K562 (cell line): ENCODE results near the gene TXNDC15. TPM values are rescaled to one million over a fixed set of nuclear protein-coding genes. Genes with fewer than 3 reads are reported as not detected.
A peak's percentile ranks its signal among the peaks of the same experiment; 100 is the strongest.

Experiments
- ATAC-seq: fragments of 200-7000 bp; cut with Tn5 transposase; 3 replicates; pipeline ENCODE4 v1.9.1; 2020; ENCODE audit warnings: moderate library complexity
- BruUV-seq: library from RNA; stranded (reverse); fragments of 400-500 nt; replicated peaks from 2 replicates; lab custom pipeline; 2021; lab: Mats Ljungman, UMichigan
- CTCF ChIA-PET: fragments of 300-600 bp; formaldehyde crosslinking; extraction: SDS; loops from one replicate; lab custom pipeline; 2021; ENCODE audit warnings: low intra/inter-chr PET ratio; lab: Yijun Ruan, JAX
- POLR2A ChIA-PET: fragments of 300-600, 350-650 bp; sonication (Branson Sonifier 250); formaldehyde crosslinking; extraction: SDS; loops from one replicate; lab custom pipeline; 2021; ENCODE audit warnings: antibody characterized with exemption, inconsistent platforms; lab: Yijun Ruan, JAX
- DNase-seq, 4 experiments: peaks; one replicate each; pipeline versions ENCODE4 v3.0.0 to v3.0.0-alpha.2; 2011 to 2018; ENCODE audit warnings: low spot score in 3 of 4, mixed read lengths in 3 of 4; ENCODE audit errors: extremely low read depth in 1 of 4
- FAIRE-seq: peaks from 2 replicates; lab custom pipeline; 2011; peaks lifted over from hg19 to GRCh38; lab: Jason Lieb, UNC
- H2AFZ ChIP-seq: 2 replicates; pipeline ENCODE4 v1.6.0; 2011; ENCODE audit warnings: low read depth, low read length, control low read depth, inconsistent platforms
- H3K27ac ChIP-seq: fragments of 200-600 bp; 3 replicates; pipeline ENCODE4 v1.8.0; 2011; ENCODE audit warnings: low read depth, mild to moderate bottlenecking, control low read depth, inconsistent platforms, low read length, moderate library complexity, mixed read lengths; ENCODE audit errors: extremely low read depth
- H3K27me3 ChIP-seq, 2 experiments: fragments of 300-600 bp in 1 of 2; 2 replicates in 1 of 2; 3 replicates in 1 of 2; pipeline versions ENCODE4 v1.6.0 to v1.8.0; 2011; ENCODE audit warnings: inconsistent platforms in 2 of 2, low read length in 2 of 2, mild to moderate bottlenecking in 1 of 2, mixed read lengths in 1 of 2, moderate library complexity in 1 of 2; ENCODE audit not compliant: control insufficient read depth in 2 of 2, insufficient read depth in 2 of 2
- H3K36me3 ChIP-seq: fragments of 300-600 bp; 3 replicates; pipeline ENCODE4 v1.8.0; 2011; ENCODE audit warnings: mild to moderate bottlenecking, low read length, inconsistent platforms; ENCODE audit not compliant: control insufficient read depth, insufficient read depth
- H3K4me1 ChIP-seq, 2 experiments: fragments of 200-600 bp in 1 of 2; replicated peaks in 1 of 2; 2 replicates in 1 of 2; 3 replicates in 1 of 2; pipeline versions ENCODE4 v1.5.1 to v1.8.0; 2011; ENCODE audit warnings: inconsistent platforms in 2 of 2, low read length in 2 of 2, mild to moderate bottlenecking in 1 of 2, mixed read lengths in 1 of 2, moderate library complexity in 1 of 2; ENCODE audit not compliant: control insufficient read depth in 2 of 2, insufficient read depth in 2 of 2
- H3K4me2 ChIP-seq: 2 replicates; pipeline ENCODE4 v1.6.1; 2011; ENCODE audit warnings: low read length, control low read depth, inconsistent platforms, mixed read lengths; ENCODE audit not compliant: insufficient read depth
- H3K4me3 ChIP-seq: fragments of 200-600 bp; sonication (generic), shearing (Covaris generic); 2 replicates; pipeline ENCODE4 v1.5.1; 2016; ENCODE audit warnings: control low read depth, inconsistent platforms
- H3K79me2 ChIP-seq: fragments of 200-600 bp; 3 replicates; pipeline ENCODE4 v1.8.0; 2011; ENCODE audit warnings: low read length, inconsistent platforms; ENCODE audit not compliant: control insufficient read depth, insufficient read depth
- H3K9ac ChIP-seq, 2 experiments: 2 replicates each; pipeline versions ENCODE4 v1.6.0 to v1.6.1; 2011; ENCODE audit warnings: low read depth in 2 of 2, low read length in 2 of 2, control low read depth in 1 of 2, inconsistent platforms in 1 of 2, mild to moderate bottlenecking in 1 of 2, mixed read lengths in 1 of 2; ENCODE audit not compliant: insufficient read depth in 1 of 2
- H3K9me1 ChIP-seq: one replicate; pipeline ENCODE4 v1.6.0; 2011; ENCODE audit warnings: inconsistent platforms, mild to moderate bottlenecking, low read length, moderate library complexity; ENCODE audit not compliant: control insufficient read depth, insufficient read depth
- H3K9me3 ChIP-seq: replicated peaks from 2 replicates; pipeline ENCODE4 v1.5.1; 2011; ENCODE audit warnings: low read depth, low read length, inconsistent platforms; ENCODE audit not compliant: control insufficient read depth, insufficient read depth
- H4K20me1 ChIP-seq: replicated peaks from 2 replicates; pipeline ENCODE4 v1.6.1; 2011; ENCODE audit warnings: low read length, inconsistent platforms, mixed read lengths; ENCODE audit not compliant: control insufficient read depth, insufficient read depth
- ATF7 ChIP-seq: fragments of 450-650 bp; IDR thresholded peaks from 2 replicates; pipeline ENCODE4 v1.7.1; 2014; ENCODE audit warnings: mild to moderate bottlenecking, moderate library complexity
- CBX2 ChIP-seq: fragments of 200-600 bp; sonication (generic); IDR thresholded peaks from one replicate; pipeline ENCODE4 v1.6.1; 2012; ENCODE audit warnings: mild to moderate bottlenecking, low read length, inconsistent platforms; ENCODE audit not compliant: insufficient read depth, poor library complexity, severe bottlenecking
- CBX5 ChIP-seq: IDR thresholded peaks from 2 replicates; pipeline ENCODE4 v1.6.1; 2014; ENCODE audit warnings: low read depth, borderline replicate concordance
- KDM5B ChIP-seq: fragments of 200-600 bp; sonication (generic); IDR thresholded peaks from 2 replicates; pipeline ENCODE4 v1.6.1; 2012; ENCODE audit warnings: low read depth, mild to moderate bottlenecking, moderate library complexity, low read length, control low read depth, inconsistent platforms; ENCODE audit not compliant: insufficient replicate concordance
- MEIS2 ChIP-seq: fragments of 450-650 bp; IDR thresholded peaks from 2 replicates; pipeline ENCODE4 v1.6.1; 2014; ENCODE audit warnings: mild to moderate bottlenecking; ENCODE audit not compliant: partially characterized antibody
- MYC ChIP-seq, 2 experiments: fragments of 250-450 bp in 1 of 2; sonication (Bioruptor Pico) in 1 of 2; IDR thresholded peaks; 2 replicates each; pipeline versions ENCODE4 v1.5.1 to v1.6.1; 2012 to 2021; ENCODE audit warnings: low read depth in 2 of 2, borderline replicate concordance in 1 of 2, improper control_type of control experiment in 1 of 2, low read length in 1 of 2, mild to moderate bottlenecking in 1 of 2, moderate library complexity in 1 of 2
- ZNF766 ChIP-seq: fragments of 200-800 bp; sonication (Bioruptor generic); conservative IDR thresholded peaks from 2 replicates; pipeline ENCODE4 v1.6.1; 2016; ENCODE audit warnings: missing genetic modification characterization, missing compliant biosample characterization
- ZSCAN32 ChIP-seq: fragments of 450-650 bp; formaldehyde crosslinking; IDR thresholded peaks from 2 replicates; pipeline ENCODE4 v1.4.0; 2020; ENCODE audit warnings: mild to moderate bottlenecking, moderate library complexity
- WGBS: fragments of 100-300 bp; shearing (Covaris generic); methylation state at CpG from one replicate; pipeline ENCODE4 v1.1.6; 2016; ENCODE audit warnings: low coverage, mixed read lengths; ENCODE audit not compliant: insufficient coverage; ENCODE audit errors: missing lambda C conversion rate; 5-methylcytosine and 5-hydroxymethylcytosine counted together
- in situ Hi-C: fragments of 300-500 bp; cut with MboI; formaldehyde crosslinking; loops from 4 replicates; pipeline ENCODE4 v1.15.0; 2018; ENCODE audit warnings: inconsistent platforms, mixed read lengths
- intact Hi-C: fragments of 100-400 bp; cut with micrococcal nuclease; formaldehyde crosslinking; loops from 2 replicates; pipeline ENCODE4 v1.14.2; 2022
- polyA plus RNA-seq, 8 experiments: library from polyadenylated mRNA; depleted of rRNA in 4 of 8; stranded (reverse) in 5 of 8; unstranded in 3 of 8; fragments of >200 nt; fragmentation: Nextera tagmentation in 2 of 8; fragmentation: Illumina TruSeq in 1 of 8; extraction: Ambion mirVana in 2 of 8; extraction: Trizol in 1 of 8; gene quantifications; 2 replicates each; pipeline versions ENCODE4 v1.2.1 to v1.2.3, GENCODE V29; 2011 to 2014; ENCODE audit warnings: inconsistent platforms in 1 of 8, missing spikeins in 1 of 8
- total RNA-seq, 7 experiments: library from RNA; depleted of rRNA in 6 of 7; stranded (reverse); fragments of >200 nt in 6 of 7; fragmentation: Illumina TruSeq in 2 of 7; extraction: Trizol in 2 of 7; gene quantifications; 2 replicates each; pipeline versions ENCODE4 v1.2.1 to v1.2.3, GENCODE V29; 2011 to 2021; ENCODE audit warnings: low replicate concordance in 1 of 7

TXNDC15 gene
- total and polyA plus RNA-seq, 9 of the 15 experiments (the other 6 are each of a cell fraction or from before 2014, with no cell fraction given), result 3.0 to 15.4 (median 12.3) TPM

DNA sequence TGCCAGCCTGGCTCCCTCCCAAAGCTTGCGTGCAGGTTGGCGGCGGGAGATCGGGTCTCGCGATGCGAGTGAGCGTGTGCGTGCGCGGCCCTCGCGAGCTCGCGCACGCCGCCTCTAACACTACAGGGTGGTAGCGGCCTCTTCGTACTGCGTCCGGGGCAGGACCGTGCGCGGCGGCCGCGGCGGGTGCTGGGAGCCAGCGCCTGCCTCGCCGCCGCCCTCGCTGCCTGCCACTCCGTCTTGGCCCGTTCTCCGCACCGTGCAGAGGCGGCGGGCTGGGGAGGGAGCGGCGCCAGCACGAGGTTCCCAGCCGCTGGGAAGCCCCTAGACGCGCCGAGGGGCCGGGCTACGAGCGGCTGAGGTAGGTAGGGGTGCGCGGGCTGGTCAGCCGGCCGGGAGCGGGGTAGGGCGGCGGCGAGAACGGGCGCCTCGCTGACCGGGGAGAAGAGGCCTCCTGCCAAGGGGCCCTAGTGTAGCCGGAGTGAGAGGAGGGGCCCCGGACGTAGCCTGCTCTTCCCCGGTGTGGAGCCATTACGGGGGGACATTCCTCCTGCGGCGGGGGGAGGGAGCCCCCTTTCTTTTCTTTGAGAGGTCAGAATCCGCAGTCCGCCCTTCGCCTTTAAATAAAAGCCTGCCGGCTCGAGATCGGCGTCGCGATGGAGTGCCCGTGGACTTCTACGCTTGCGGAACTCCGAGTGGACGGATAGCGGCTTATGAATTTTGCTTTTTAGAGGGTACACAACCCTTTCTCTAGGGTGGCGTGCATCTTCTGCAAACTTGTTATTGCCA is 28.1 kb upstream of the TXNDC15 start, which contains the start of gene C5orf24 (continued):
- peak; percentile 43; the same call in 1 of the 2 replicates for TF ChIP-seq ZSCAN32 (CRISPR knock-in tag)
- no peak for TF ChIP-seq CBX5
- no peak for TF ChIP-seq CBX2
- peak; percentile 81 for TF ChIP-seq ATF7
- TF ChIP-seq, all 486 proteins: peak for 165

DNA sequence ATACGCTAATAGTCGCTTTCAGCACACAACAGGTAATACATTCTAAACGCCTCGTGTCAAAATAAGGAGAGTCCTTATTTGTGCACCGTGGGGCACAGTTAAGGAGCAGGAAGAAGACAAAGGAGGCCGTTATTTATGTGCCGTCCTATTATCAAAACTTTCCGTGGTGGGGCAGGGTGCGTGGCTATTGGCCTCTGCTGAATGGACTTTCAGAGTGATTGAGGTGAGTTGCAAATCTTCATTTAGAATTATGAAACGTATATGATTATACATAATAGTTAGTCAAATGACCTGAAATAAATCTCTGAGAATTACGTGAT is 27.6 kb upstream of the TXNDC15 start:
- peaks cover 50% of the 10 kb centered on the region for H3K79me2 ChIP-seq
- H3K9ac ChIP-seq, result peak overlapping the region; percentile 96
- H3K9me1 ChIP-seq, result no peaks in the 10 kb centered on the region
- TSS peak; percentile 65 for BruUV-seq
- CTCF ChIA-PET, result no interaction called here
- H2AFZ ChIP-seq, result peak overlapping the region; percentile 81
- intact Hi-C loops (loop anchor here (2.0 to 5.0 kb wide), 3 partner anchors 58 to 454 kb away; partner anchors contain the start of genes CAMLG and PCBD2), in situ Hi-C loops (no loop called here)
- WGBS, result 2% methylated on average over 11 of the region's 11 CpGs
- H4K20me1 ChIP-seq, result no peaks in the 10 kb centered on the region
- DNase-seq (peak in 2 of 4 experiments; percentile 31 to 56), FAIRE-seq (no peak), ATAC-seq (peak; percentile 33)
- H3K4me3 ChIP-seq, result peak overlapping the region; percentile 93
- peaks cover 18 to 36% of the 10 kb centered on the region in 2 experiments; a peak in 4 of 5 replicates for H3K4me1 ChIP-seq
- H3K27ac ChIP-seq, result peak overlapping the region; percentile 96
- no peak for TF ChIP-seq KDM5B
- peak; percentile 6 for TF ChIP-seq MEIS2
- TF ChIP-seq MYC (IDR thresholded peaks at IDR 0.05; ENCODE audit: low read depth, low read length), result no peak
- 0 out of 2 replicates have a peak, but pooled peaks have one; percentile 0 for TF ChIP-seq MYC (CRISPR knock-in tag; IDR thresholded peaks at IDR 0.05; ENCODE audit: borderline replicate concordance, low read depth)
- peak; percentile 4; the same call in 1 of the 2 replicates for TF ChIP-seq ZNF766 (CRISPR knock-in tag)
- peak overlapping the region; percentile 84 for H3K4me2 ChIP-seq
- H3K9me3 ChIP-seq, result no peaks in the 10 kb centered on the region
- H3K27me3 ChIP-seq, result no peaks in the 10 kb centered on the region
- POLR2A ChIA-PET, result interaction anchor here (0.7 to 1.2 kb wide), 7 partner anchors 9 to 88 kb away, joined by 3 to 7 read pairs (median 4); partner anchors contain the start of gene DDX46
- H3K36me3 ChIP-seq, result peaks cover 46% of the 10 kb centered on the region
